Measurements from ENCODE around the gene KRTAP29-1. TPM values are rescaled to one million over a fixed set of nuclear protein-coding genes. Genes with fewer than 3 reads are reported as not detected.

The KRTAP29-1 gene
- total RNA-seq, 3 donors from 2014 or later (not counting 1 experiment from before 2014, with no cell fraction given) = not detected

DNA sequence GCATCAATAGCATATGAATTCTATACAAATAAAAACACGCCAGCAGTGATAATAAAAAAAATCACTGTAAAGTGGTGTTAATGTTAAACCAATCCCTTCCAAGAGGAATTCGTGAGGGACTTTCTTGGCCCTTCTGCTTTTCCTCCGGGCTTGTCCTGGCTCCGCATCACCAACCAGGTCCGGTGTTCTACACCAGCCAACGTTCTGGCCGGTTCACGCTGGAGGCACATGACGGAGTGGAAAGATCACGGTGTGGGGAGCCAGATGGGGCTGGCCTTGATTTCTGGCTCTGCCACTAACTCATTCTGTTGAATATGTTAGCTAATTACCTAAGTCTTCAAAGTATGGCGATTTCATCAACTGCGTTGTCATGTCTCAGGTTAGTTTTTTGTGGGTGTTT, 1.4 kb upstream of the KRTAP29-1 start:
- peaks cover 0 to 12% of the 10 kb centered on the region in 2 donors for H3K27me3 Mint-ChIP-seq (ENCODE audit: low read depth in 2 of 2)
- DNase-seq = no peak
- WGBS (ENCODE audit: insufficient coverage) = 91% methylated on average over 12 of the region's 12 CpGs
- Histone ChIP-seq H3K4me1 (ENCODE audit: control insufficient read depth, insufficient read depth, low read length) (peaks cover 26% of the 10 kb centered on the region), H3K27ac (ENCODE audit: low read length) (no peak overlapping the region), H3K9me3 (ENCODE audit: control insufficient read depth, insufficient read depth, low read length) (no peaks in the 10 kb centered on the region), H3K36me3 (ENCODE audit: control insufficient read depth, insufficient read depth, low read length) (no peaks in the 10 kb centered on the region), H3K27me3 (ENCODE audit: control insufficient read depth, insufficient read depth, low read length) (no peaks in the 10 kb centered on the region), H3K4me3 (ENCODE audit: low read length) (no peak overlapping the region)
- no peak overlapping the region for H3K27ac Mint-ChIP-seq
- H3K9me3 Mint-ChIP-seq = no peaks in the 10 kb centered on the region
- ATAC-seq = no peak
- H3K4me1 Mint-ChIP-seq = peaks cover 27 to 33% of the 10 kb centered on the region in 2 donors
- intact Hi-C loops (cut with micrococcal nuclease) = no loop called here
- TF ChIP-seq, protein P1, sequence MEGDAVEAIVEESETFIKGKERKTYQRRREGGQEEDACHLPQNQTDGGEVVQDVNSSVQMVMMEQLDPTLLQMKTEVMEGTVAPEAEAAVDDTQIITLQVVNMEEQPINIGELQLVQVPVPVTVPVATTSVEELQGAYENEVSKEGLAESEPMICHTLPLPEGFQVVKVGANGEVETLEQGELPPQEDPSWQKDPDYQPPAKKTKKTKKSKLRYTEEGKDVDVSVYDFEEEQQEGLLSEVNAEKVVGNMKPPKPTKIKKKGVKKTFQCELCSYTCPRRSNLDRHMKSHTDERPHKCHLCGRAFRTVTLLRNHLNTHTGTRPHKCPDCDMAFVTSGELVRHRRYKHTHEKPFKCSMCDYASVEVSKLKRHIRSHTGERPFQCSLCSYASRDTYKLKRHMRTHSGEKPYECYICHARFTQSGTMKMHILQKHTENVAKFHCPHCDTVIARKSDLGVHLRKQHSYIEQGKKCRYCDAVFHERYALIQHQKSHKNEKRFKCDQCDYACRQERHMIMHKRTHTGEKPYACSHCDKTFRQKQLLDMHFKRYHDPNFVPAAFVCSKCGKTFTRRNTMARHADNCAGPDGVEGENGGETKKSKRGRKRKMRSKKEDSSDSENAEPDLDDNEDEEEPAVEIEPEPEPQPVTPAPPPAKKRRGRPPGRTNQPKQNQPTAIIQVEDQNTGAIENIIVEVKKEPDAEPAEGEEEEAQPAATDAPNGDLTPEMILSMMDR (IDR thresholded peaks at IDR 0.05) = no peak
- H3K36me3 Mint-ChIP-seq = no peaks in the 10 kb centered on the region
- no peak overlapping the region for H3K4me3 Mint-ChIP-seq

DNA sequence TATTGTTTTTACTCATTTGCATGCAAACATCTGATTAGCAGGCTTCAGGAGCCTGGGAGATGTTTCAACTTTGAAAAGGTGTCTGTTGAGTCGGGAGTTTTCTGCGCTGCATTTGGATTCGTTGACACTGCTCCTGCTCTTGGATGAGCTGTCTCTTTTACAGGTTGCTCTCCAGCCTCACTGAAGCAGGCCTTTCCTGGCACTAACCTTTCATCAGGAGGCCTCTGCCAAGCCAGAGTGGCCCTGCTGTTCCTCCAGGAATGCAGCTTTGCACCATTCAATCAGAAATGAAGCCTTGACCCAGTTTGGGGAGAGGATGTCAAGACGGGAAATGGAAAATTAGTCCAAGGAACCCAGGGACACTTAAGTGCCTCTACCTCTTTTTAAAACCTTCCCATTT, 330 bp upstream of the KRTAP29-1 start:
- WGBS (ENCODE audit: insufficient coverage) = 98% methylated on average over 4 of the region's 4 CpGs
- ATAC-seq = no peak
- Histone ChIP-seq H3K9me3 (ENCODE audit: control insufficient read depth, insufficient read depth, low read length) (no peaks in the 10 kb centered on the region), H3K27ac (ENCODE audit: low read length) (no peak overlapping the region), H3K27me3 (ENCODE audit: control insufficient read depth, insufficient read depth, low read length) (no peaks in the 10 kb centered on the region), H3K36me3 (ENCODE audit: control insufficient read depth, insufficient read depth, low read length) (no peaks in the 10 kb centered on the region), H3K4me3 (ENCODE audit: low read length) (no peak overlapping the region), H3K4me1 (ENCODE audit: control insufficient read depth, insufficient read depth, low read length) (peaks cover 15% of the 10 kb centered on the region)
- no peaks in the 10 kb centered on the region for H3K36me3 Mint-ChIP-seq
- peaks cover 0 to 16% of the 10 kb centered on the region in 2 donors for H3K27me3 Mint-ChIP-seq (ENCODE audit: low read depth in 2 of 2)
- intact Hi-C loops (cut with micrococcal nuclease) = no loop called here
- TF ChIP-seq, protein P1 (IDR thresholded peaks at IDR 0.05) = no peak
- no peak overlapping the region for H3K4me3 Mint-ChIP-seq
- no peak for DNase-seq
- no peaks in the 10 kb centered on the region for H3K9me3 Mint-ChIP-seq
- H3K4me1 Mint-ChIP-seq = peaks cover 16 to 22% of the 10 kb centered on the region in 2 donors
- no peak overlapping the region for H3K27ac Mint-ChIP-seq

DNA sequence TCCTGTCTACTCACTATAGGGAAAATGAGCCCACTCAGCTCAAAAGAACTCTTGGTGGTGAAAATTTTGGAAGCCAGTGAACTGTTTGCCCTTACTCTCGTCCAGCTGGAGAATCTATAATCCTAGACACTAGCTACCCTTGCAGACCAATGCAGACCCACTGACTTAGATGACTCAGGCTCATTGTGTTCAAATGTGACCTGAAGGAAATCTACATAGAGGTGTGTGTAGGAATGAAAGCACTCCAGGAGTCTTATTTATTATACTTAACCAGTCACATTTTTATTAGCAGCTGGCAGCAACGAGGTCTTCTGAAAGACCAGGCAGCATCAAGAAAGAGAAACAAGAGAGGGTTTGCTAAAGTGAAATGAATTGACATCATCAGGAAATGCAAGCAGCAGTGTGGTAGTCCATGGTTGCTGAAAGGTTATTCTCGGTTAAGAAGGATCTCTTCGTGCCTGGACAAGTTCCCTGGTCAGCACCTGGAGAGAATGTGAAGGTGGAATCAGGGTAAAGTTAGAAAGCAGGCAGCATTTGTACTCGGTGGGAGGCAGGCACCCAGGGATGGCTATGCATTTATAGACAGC, 1.4 kb downstream of the KRTAP29-1 start:
- H3K4me3 ChIP-seq (ENCODE audit: low read length) = no peak overlapping the region
- H3K27ac ChIP-seq (ENCODE audit: low read length) = no peak overlapping the region
- TF ChIP-seq, protein P1 (IDR thresholded peaks at IDR 0.05) = no peak
- peaks cover 0 to 6% of the 10 kb centered on the region in 2 donors for H3K4me1 Mint-ChIP-seq
- no peaks in the 10 kb centered on the region for H3K9me3 ChIP-seq (ENCODE audit: control insufficient read depth, insufficient read depth, low read length)
- no peaks in the 10 kb centered on the region for H3K4me1 ChIP-seq (ENCODE audit: control insufficient read depth, insufficient read depth, low read length)
- intact Hi-C loops (cut with micrococcal nuclease) = no loop called here
- peaks cover 0 to 17% of the 10 kb centered on the region in 2 donors for H3K27me3 Mint-ChIP-seq (ENCODE audit: low read depth in 2 of 2)
- 70% methylated on average over 5 of the region's 5 CpGs for WGBS (ENCODE audit: insufficient coverage)
- no peak overlapping the region for H3K27ac Mint-ChIP-seq
- no peak for DNase-seq
- H3K36me3 ChIP-seq (ENCODE audit: control insufficient read depth, insufficient read depth, low read length) = no peaks in the 10 kb centered on the region
- H3K4me3 Mint-ChIP-seq = no peak overlapping the region
- H3K9me3 Mint-ChIP-seq = no peaks in the 10 kb centered on the region
- no peak for ATAC-seq
- no peaks in the 10 kb centered on the region for H3K36me3 Mint-ChIP-seq
- no peaks in the 10 kb centered on the region for H3K27me3 ChIP-seq (ENCODE audit: control insufficient read depth, insufficient read depth, low read length)
